NCI-H1105 treated with DMSO at 0.1 percent for 48 hours (cell line): Measurements from ENCODE around the gene PLIN5.
A peak's percentile ranks its signal among the peaks of the same experiment; 100 is the strongest.
"Not testable (repeated sequence)": the region's sequence is repeated elsewhere in the genome, so short reads cannot be mapped to it uniquely, and the experiment has no call there.

Experiments
- DNase-seq: peaks from one replicate; lab custom pipeline; 2025; lab: John Stamatoyannopoulos, UW

Gene PLIN5

DNA sequence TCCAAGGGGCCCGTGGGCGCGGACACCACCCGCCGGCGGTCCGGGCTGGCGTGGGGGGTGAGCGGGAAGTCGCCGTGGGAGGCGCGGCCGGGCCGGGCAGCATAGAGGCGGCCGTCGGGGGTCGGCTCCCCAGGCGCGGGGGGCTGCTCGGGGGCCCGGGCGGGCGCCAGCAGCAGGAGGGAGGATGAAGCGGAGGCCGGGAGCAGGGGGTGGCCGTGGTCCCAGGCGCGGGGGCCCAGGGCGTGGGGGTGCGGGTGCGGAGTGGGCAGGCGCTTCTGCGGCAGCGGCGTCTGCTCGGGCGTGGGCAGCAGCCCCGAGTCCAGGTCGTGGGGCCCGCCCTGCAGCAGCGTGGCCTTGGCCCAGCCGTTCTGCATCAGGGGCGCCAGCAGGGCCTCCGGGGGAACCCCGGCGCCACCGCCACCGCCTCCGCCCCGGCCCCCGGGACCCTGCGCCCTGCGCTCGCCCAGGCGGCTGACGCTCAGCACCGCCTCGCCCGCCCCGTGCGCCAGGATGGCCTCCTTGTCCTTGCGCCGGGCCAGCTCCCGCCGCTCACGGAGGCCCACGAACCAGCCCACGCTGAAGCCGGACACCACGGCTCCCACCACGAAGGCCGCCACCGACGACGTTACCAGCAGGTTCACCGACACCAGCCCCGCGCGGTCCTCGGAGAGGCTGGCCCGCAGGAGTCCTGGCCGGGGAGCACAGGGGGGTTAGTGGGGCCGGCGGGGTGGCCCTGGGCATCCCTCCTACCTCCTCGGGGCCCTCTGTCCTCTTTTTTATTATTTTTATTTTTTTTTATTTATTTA lies 9.0 kb upstream of the PLIN5 start:
- no peak for DNase-seq

- DNase-seq = no peak
These were observed 8.1 kb upstream of the PLIN5 start for GRCh38 chr19:4542896-4543841.

DNA sequence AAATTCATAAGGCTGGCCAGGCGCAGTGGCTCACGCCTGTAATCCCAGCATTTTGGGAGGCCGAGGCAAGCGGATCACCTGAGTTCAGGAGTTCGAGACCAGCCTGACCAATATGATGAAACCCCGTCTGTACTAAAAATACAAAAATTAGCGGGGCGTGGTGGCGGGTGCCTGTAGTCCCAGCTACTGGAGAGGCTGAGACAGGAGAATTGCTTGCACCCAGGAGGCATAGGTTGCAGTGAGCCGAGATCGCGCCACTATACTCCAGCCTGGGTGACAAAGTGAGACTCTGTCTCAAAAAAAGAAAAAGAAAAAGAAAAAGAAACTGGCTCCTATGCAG lies 6.8 kb upstream of the PLIN5 start:
- DNase-seq = not testable (repeated sequence)

DNA sequence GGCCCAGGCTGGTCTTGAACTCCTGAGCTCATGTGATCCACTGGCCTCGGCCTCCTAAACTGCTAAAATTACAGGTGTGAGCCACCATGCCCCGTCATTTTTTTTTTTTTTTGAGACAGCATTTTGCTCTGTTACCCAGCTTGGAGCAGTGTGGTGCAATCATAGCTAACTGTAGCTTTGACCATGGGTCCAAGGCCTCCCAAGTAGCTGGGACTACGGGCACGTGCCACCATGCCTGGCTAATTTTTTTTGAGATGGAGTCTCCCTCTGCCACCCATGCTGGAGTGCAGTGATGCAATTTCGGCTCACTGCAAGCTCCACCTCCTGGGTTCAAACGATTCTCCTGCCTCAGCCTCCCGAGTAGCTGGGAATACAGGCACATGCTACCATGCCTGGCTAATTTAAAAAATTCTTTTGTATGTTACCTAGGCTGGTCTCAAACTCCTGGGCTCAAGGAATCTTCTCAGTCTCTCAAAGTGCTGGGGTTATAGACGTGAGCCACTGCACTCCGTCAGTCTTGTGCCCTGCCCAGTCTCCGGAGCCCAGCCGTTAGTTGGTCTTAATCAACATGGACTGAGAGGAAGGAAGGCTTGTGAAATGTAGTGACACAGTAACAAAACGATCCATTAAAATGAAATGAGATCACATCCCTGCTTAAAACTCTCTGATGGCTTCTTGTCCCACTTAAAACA lies 6.2 kb upstream of the PLIN5 start:
- DNase-seq = no peak

DNA sequence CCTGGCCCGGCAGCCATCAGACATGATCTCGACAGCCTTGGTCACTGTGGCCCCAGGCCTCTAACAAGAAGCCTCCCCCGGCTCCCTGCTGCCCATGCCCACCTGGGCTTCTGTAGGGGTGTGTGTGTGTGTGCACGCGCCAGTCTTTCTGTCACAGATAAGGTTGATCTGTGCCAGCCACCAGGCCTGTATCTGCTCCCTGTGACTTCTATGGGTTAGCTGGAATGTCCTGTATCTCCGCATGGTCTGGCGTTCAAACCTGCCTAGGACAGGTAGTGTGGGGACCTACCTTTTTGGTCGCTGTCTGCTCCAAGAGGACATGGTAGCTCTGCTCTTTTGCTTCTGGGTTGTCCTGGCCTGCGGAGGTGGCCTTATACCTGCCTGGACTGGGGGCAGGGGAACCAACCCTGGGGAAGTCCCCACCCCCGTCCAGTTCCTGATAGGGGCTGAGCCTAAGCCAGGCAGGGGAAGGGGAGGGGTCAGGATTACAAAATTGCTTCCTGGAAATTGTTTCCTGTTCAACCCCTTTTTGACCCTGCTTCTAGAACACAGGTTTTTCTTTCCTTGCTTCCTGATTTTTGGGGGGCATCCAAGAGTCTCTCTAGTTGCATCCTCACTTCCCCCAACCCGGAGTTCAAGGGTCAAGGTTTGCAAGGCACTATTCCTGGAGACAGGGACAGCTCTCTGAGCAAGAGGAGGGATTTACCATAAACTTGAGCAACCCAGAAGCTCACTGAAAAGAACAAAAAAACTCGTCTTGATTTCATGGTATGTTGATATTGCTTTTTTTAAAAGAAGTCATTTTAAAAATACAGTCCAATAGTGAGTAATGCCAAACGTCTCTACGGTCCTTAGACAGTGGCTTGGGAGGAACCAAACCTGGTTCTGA lies 4.9 kb upstream of the PLIN5 start, which contains the start of gene LRG1:
Gene LRG1, minus strand, starts transcription at position 344 of the 889 bp plus-strand sequence. Its CDS starts 23 bp downstream, at position 321.
- no peak for DNase-seq

- no peak for DNase-seq
These were observed 4.2 kb upstream of the PLIN5 start for GRCh38 chr19:4539169-4539692.

DNA sequence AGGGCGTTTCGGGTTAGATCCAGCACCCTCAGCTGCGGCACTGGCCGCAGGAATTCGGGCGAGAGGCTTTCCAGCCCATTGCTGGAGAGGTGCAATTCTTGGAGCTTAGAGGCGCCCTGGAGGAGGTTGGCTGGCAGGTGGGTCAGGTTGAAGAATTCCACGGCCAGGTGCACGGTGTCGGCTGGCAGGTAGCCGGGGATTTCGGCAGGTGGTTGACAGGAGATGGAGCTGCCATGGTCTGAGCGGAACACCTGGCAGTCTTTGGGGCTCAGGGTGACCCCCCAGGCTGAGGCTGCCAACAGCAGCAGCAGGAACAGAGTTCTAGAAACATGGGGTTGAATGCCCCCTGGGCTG lies 3.6 kb upstream of the PLIN5 start:
- DNase-seq = peak; percentile 96

DNA sequence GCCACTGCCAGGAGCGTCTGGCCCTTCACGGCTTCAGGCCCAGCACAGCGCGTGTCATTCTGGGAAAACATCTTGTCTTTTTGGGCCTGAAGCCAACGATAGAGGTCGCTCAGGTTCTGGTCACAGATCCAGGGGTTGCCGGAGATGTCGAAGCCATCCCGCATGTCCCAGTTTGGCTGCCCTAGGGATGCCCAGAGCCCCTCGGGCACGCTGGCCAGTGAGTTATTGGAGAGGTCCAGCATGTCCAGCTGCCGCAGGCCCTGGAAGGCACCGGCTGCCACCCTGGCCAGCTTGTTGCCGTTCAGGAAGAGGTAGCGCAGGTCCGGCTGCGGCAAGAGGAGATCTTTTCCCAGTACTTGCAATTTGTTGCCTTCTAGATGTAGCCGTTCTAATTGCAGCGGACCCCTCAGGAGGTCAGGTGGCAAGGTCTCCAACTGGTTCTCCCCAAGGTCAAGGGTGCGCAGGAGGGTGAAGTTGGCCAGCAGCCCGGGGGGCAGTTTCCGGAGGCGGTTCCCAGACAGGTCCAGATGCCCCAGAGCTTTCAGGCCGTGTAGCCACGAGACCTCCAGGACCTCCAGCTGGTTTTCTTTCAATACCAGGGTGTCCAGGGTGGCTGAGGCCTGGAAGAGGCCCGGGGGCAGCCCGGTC lies 3.1 kb upstream of the PLIN5 start:
- peak; percentile 88 for DNase-seq

- DNase-seq = peak; percentile 56
These were observed 1.8 kb upstream of the PLIN5 start for GRCh38 chr19:4536798-4537197.

GRCh38 chr19:4533835-4534424 lies 1.1 kb downstream of the PLIN5 start:
- no peak for DNase-seq

DNA sequence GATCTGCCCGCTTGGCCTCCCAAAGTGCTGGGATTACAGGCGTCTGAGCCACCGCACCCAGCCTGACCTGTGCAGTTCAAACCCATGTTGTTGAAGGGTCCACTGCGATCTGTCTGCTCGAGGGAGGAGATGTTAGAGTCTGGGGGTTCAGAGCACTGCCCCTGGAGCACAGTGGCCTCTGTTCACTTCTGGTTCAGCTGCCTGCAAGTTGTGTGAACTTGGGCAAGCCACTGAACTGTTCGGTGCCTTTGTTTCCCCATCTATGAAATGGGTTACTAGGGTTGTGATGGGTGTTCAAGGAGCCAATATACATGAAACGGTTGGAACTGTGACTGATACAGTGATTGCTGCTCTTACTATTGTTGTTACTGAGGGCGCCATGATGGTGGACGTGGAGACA lies 1.7 kb downstream of the PLIN5 start:
- no peak for DNase-seq

GRCh38 chr19:4531562-4532165 lies 3.4 kb downstream of the PLIN5 start:
- no peak for DNase-seq

DNA sequence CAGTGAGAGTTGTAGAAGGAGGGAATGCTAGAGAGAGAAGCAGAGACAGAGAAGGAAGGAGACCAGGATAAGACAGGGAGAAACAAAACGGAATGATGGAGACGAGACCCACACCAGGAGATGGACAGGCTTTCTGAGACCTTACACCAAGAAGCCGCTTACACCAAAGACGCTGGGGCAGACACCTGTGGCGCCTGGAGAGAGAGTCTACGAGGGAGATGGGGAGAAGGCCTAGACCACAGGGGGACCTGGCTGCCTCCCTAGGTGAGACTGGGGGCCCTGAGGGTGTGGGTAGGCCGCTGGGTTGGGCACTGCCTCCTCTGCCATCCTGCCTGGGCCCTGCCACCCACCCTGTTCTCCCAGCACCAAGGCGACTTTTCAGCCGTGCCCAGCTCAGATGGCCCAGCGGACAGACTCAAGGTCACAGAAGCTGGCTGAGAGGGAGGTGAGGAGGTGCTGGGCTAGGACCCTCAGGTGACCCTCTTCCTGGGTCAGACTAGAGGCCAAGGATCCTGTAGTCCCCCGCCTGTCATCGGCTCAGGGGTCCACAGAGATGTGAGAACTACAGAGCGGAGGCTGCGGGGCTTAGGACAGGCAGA lies 5.0 kb downstream of the PLIN5 start:
- no peak for DNase-seq

- DNase-seq = no peak
These were observed 6.2 kb downstream of the PLIN5 start for GRCh38 chr19:4528843-4529242.

DNA sequence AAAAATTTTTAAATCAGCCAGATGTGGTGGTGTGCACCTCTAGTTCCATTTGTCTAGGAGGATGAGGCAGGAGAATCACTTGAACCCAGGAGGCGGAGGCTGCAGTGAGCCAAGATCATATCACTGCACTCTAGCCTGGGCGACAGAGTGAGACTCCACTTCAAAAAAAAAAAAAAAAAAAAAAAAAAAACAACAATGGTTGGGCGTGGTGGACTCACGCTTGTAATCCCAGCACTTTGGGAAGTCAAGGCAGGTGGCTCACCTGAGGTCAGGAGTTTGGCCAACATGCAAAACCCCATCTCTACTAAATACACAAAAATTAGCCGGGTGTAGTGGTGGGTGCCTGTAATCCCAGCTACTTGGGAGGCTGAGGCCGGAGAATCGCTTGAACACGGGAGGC lies 7.6 kb downstream of the PLIN5 start:
- DNase-seq = not testable (repeated sequence)

DNA sequence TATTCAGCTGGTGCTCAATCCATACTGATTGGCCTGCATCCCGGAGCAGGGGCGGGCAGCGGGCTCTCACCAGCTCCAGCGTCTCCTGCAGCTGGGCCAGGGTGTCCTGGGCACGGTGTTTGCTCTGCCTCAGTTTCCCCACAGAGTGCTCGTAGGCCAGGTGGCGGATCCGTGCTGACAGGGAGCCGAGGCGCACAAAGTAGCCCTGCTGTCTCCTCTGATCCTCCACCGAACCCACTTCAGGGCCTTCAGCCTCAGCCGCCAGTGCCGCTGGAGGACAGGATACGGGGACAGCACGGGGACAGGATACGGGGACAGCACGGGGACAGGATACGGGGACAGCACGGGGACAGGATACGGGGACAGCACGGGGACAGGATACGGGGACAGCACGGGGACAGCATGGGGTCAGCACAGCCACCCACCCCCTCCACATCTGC lies 9.4 kb downstream of the PLIN5 start:
- DNase-seq = no peak

DNA sequence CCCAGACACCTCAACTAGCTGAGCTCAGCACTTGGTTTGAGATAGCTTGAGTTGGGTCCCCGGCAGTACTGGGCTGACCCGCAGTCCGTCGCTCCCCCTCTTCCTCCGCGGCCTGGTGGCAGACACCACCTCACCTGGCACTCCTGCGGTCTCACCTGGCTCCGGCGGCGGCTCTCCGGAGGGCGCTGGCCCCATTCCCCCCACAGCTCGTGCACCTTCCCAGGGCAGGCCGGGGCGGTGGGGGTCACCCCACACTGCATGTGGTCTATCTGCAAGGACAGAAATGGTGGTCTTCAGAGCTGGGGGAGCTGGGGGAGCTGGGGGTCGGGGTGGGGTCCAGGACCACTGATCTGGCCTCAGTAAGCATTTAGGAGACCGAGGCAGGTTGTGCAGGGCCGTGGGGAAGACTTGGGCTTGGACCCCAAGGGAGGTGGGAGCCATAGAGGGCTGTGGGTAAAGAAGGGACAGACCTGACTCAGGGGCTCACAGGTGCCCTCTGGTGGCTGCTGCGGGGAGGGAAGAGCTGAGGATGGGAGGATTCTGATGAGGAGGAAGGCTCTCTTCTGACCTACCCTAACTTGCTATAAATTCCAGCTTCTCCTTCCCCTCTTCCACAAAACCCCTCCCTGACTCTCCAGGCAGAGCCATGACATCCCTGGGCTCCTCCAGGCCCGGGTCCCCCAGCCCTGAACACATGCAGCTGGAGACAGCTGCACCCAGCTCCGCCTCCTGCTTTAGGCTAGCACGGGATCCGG lies 10.0 kb downstream of the PLIN5 start:
- DNase-seq = peak; percentile 19

GRCh38 chr19:4523306-4524110 lies 11.5 kb downstream of the PLIN5 start:
- peak; percentile 7 for DNase-seq
